Left ventricle myocardium inferior (tissue), 1 donor: Measurements from ENCODE around the gene RIPOR1. TPM values are rescaled to one million over a fixed set of nuclear protein-coding genes. Genes with fewer than 3 reads are reported as not detected.

ENCODE experiments used
- DNase-seq: peaks from one replicate; pipeline ENCODE4 v3.0.0-alpha.2; 2020
- H3K27ac ChIP-seq: fragments of 200-600 bp; replicated peaks from 2 replicates; pipeline ENCODE4 v1.8.0; 2021
- H3K27me3 ChIP-seq: fragments of 200-600 bp; 2 replicates; pipeline ENCODE4 v1.8.0; 2021; ENCODE audit warnings: low read depth
- H3K36me3 ChIP-seq: fragments of 200-600 bp; 2 replicates; pipeline ENCODE4 v1.8.0; 2021
- H3K4me1 ChIP-seq: fragments of 200-600 bp; 2 replicates; pipeline ENCODE4 v1.8.0; 2021
- H3K4me3 ChIP-seq: fragments of 200-600 bp; 2 replicates; pipeline ENCODE4 v1.8.0; 2021; ENCODE audit warnings: mild to moderate bottlenecking, moderate library complexity
- H3K9me3 ChIP-seq: fragments of 200-600 bp; replicated peaks from 2 replicates; pipeline ENCODE4 v1.8.0; 2021
- CTCF ChIP-seq: fragments of 200-600 bp; IDR thresholded peaks from 2 replicates; pipeline ENCODE4 v1.8.0; 2021; ENCODE audit warnings: antibody characterized with exemption, mild to moderate bottlenecking, borderline replicate concordance
- intact Hi-C: fragments of 100-400 bp; cut with micrococcal nuclease; formaldehyde crosslinking; loops from one replicate; pipeline ENCODE4 v1.11.0; 2022
- total RNA-seq: library from RNA; stranded (reverse); fragmentation: NEBNext Ultra II Directional; extraction: Animal tissue kit (Norgen Biotek cat#: 25700); gene quantifications from one replicate; pipeline ENCODE4 v1.2.1, GENCODE V29; 2021
- donor health status: DM: no; HTN: yes; CAD: no; lungs with severe emphysema.

The RIPOR1 gene
- total RNA-seq, 1 donor from 2014 or later: 79.7 TPM

GRCh38 chr16:67544329-67544841 is 15.8 kb downstream of the RIPOR1 start:
- intact Hi-C loops: no loop called here
- peak overlapping the region; percentile 38 for H3K27ac ChIP-seq

DNA sequence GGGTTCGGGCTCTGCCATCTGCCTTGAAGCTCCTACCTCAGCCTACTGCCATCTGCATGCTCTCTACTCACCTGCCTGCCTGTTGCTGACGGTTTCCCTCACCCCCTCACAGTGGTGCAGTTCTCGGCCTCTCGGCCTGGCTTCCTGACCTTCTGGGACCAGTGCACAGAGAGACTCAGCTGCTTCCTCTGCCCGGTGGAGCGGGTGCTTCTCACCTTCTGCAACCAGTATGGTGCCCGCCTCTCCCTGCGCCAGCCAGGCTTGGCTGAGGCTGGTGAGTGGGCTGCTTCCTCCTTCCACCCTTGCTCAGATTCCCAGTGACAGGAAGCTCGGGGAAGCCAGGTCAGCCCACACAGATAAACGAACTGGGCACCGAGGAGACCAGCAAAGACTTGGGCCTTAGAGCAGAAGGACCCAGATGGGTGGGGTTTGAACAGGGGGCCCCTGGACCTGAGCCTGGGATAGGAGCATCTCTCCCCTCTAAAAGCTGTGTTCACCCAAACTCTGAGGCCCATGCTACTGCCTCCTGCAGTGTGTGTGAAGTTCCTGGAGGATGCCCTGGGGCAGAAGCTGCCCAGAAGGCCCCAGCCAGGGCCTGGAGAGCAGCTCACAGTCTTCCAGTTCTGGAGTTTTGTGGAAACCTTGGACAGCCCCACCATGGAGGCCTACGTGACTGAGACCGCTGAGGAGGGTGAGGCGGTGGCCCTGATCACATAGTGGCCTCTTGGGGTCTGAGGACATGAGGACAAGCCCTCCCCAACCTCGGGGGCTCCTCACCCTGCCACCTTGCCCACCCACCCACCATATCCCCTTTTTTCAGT is 16.4 kb downstream of the RIPOR1 start:
- no peaks in the 10 kb centered on the region for H3K9me3 ChIP-seq
- intact Hi-C loops: no loop called here
- no peak for DNase-seq
- peak overlapping the region; percentile 70 for H3K27ac ChIP-seq
- H3K36me3 ChIP-seq: peaks cover 71% of the 10 kb centered on the region
- peaks cover 88% of the 10 kb centered on the region for H3K4me1 ChIP-seq
- no peak for TF ChIP-seq CTCF
- no peak overlapping the region for H3K4me3 ChIP-seq
- no peaks in the 10 kb centered on the region for H3K27me3 ChIP-seq

More at GRCh38 chr16:67544329-67544841, 15.8 kb downstream of the RIPOR1 start:
- TF ChIP-seq CTCF: no peak
- DNase-seq: no peak
- Histone ChIP-seq H3K36me3 (peaks cover 78% of the 10 kb centered on the region), H3K9me3 (no peaks in the 10 kb centered on the region), H3K4me1 (peaks cover 88% of the 10 kb centered on the region), H3K4me3 (no peak overlapping the region), H3K27me3 (no peaks in the 10 kb centered on the region)

DNA sequence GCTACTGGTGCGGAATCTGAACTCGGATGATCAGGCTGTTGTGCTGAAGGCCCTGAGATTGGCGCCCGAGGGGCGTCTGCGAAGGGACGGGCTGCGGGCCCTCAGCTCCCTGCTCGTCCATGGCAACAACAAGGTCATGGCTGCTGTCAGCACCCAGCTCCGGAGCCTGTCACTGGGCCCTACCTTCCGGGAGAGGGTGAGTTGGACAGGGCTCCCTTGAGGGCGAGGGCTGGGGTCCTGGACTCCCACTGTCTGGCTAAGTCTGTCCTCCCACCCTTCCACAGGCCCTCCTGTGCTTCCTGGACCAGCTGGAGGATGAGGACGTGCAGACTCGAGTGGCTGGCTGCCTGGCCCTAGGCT is 17.0 kb downstream of the RIPOR1 start:
- Histone ChIP-seq H3K27ac (peak overlapping the region; percentile 70), H3K9me3 (no peaks in the 10 kb centered on the region), H3K4me3 (no peak overlapping the region), H3K27me3 (no peaks in the 10 kb centered on the region), H3K4me1 (peaks cover 87% of the 10 kb centered on the region), H3K36me3 (peaks cover 65% of the 10 kb centered on the region)
- TF ChIP-seq CTCF: no peak
- DNase-seq: no peak
- intact Hi-C loops: no loop called here

- no peak for TF ChIP-seq CTCF
- H3K27me3 ChIP-seq: no peaks in the 10 kb centered on the region
- no peaks in the 10 kb centered on the region for H3K9me3 ChIP-seq
- no peak overlapping the region for H3K4me3 ChIP-seq
- DNase-seq: no peak
- peaks cover 60% of the 10 kb centered on the region for H3K36me3 ChIP-seq
- H3K27ac ChIP-seq: peak overlapping the region; percentile 70
- H3K4me1 ChIP-seq: peaks cover 82% of the 10 kb centered on the region
- intact Hi-C loops: no loop called here
Observed at GRCh38 chr16:67546091-67546501, 17.5 kb downstream of the RIPOR1 start.

DNA sequence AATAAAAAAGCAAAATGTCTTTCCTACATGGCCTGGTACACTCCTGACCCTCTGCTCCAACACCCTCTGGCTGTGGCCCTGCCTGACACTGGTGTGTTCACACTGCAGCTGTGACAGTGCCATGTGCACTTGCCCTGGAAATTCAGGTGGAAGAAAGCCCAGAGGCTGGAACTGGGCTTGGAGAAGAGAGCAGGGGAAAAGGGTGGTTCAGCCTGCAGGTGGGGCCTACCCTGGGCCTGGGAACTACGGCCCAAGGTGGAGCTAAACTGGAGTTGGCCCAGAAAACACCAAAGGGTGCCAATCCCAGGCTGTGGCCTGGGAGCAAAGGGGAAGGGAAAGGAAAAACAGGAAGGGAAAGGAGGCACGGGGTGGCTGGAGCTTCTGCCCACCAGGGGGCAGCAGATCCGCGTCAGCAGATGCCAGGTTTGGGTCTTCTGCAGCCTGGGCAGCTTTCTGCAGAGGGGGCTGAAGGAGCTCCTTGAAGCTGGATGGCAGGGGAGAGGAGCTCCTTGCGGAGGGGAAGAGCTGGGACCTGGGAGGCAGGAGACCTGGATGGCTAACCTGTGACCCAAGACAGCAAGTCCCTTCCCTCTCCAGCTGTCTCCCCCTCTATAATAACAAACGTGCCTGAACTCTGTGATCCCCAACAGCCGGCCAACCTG is 18.3 kb downstream of the RIPOR1 start:
- no peaks in the 10 kb centered on the region for H3K9me3 ChIP-seq

More for the DNA sequence above, 18.3 kb downstream of the RIPOR1 start:
- DNase-seq: peak; percentile 78
- intact Hi-C loops: no loop called here
- no peaks in the 10 kb centered on the region for H3K27me3 ChIP-seq
- no peak overlapping the region for H3K4me3 ChIP-seq
- TF ChIP-seq CTCF: peak; percentile 95
- H3K27ac ChIP-seq: peak overlapping the region; percentile 70
- H3K36me3 ChIP-seq: peaks cover 53% of the 10 kb centered on the region
- H3K4me1 ChIP-seq: peaks cover 75% of the 10 kb centered on the region
